HG02938 (cell line): ENCODE results near the gene MBD2.

Experiments used
- ATAC-seq: cut with Tn5 transposase; IDR thresholded peaks from one replicate; pipeline ENCODE4 v1.9.1; 2021; ENCODE audit warnings: mild to moderate bottlenecking, moderate library complexity; ENCODE audit not compliant: unreplicated experiment

Gene MBD2

GRCh38 chr18:54116541-54117257 is 107.8 kb downstream of the MBD2 start:
- no peak for ATAC-seq

- no peak for ATAC-seq
Measured at GRCh38 chr18:54112356-54112755, 112.1 kb downstream of the MBD2 start.

GRCh38 chr18:54109131-54109683 is 115.3 kb downstream of the MBD2 start:
- ATAC-seq = no peak

GRCh38 chr18:54102123-54102522 is 122.3 kb downstream of the MBD2 start:
- ATAC-seq = no peak
